ENCODE measurements around the gene INSYN1.

- no peak for TF ChIP-seq CTCF (IDR thresholded peaks at IDR 0.05)
- no peak for TF ChIP-seq POLR2A (IDR thresholded peaks at IDR 0.05)
Observed at GRCh38 chr15:73724212-73724611, 28.9 kb downstream of the INSYN1 start.
